Lower leg skin (tissue), 3 donors: Measurements from ENCODE around the gene ASIC3.

Experiments
- POLR2A ChIP-seq, 2 donors: fragments of 450-650 bp; IDR thresholded peaks; one replicate each; pipeline ENCODE4 v1.6.1; 2016 to 2017; ENCODE audit warnings: antibody characterized with exemption in 2 of 2, mild to moderate bottlenecking in 1 of 2, moderate library complexity in 1 of 2
- TF ChIP-seq, protein P1 (sequence below), 3 donors: fragments of 450-650 bp; IDR thresholded peaks; one replicate each; pipeline ENCODE4 v1.5.1; 2016; ENCODE audit warnings: antibody characterized with exemption in 3 of 3, mild to moderate bottlenecking in 3 of 3, moderate library complexity in 2 of 3

DNA sequence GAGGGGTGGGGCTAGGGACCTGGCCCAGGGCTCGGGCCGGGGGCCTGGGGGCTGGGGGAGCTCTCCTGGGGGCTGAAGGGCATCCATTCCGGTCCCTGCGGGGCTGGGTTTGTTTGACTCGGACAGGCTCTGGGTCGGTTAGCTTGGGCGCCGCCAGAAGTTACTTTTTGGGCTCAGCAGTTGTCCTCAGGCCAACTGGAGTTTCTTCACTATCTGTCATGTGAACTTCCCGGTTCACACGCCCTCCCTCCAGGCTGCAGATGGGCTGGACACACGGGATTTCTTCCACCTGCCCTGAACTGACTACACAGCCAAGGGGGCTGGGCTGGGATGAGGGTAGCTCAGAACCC lies 14.9 kb downstream of the ASIC3 start:
- TF ChIP-seq, protein P1, sequence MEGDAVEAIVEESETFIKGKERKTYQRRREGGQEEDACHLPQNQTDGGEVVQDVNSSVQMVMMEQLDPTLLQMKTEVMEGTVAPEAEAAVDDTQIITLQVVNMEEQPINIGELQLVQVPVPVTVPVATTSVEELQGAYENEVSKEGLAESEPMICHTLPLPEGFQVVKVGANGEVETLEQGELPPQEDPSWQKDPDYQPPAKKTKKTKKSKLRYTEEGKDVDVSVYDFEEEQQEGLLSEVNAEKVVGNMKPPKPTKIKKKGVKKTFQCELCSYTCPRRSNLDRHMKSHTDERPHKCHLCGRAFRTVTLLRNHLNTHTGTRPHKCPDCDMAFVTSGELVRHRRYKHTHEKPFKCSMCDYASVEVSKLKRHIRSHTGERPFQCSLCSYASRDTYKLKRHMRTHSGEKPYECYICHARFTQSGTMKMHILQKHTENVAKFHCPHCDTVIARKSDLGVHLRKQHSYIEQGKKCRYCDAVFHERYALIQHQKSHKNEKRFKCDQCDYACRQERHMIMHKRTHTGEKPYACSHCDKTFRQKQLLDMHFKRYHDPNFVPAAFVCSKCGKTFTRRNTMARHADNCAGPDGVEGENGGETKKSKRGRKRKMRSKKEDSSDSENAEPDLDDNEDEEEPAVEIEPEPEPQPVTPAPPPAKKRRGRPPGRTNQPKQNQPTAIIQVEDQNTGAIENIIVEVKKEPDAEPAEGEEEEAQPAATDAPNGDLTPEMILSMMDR (IDR thresholded peaks at IDR 0.05) = no peak
- TF ChIP-seq POLR2A (IDR thresholded peaks at IDR 0.05) = no peak
